HG03064 (cell line): Measurements from ENCODE around the gene SLC6A20.
"Not testable (repeated sequence)": the region's sequence is repeated elsewhere in the genome, so short reads cannot be mapped to it uniquely, and the experiment has no call there.

Experiments
- ATAC-seq: cut with Tn5 transposase; IDR thresholded peaks from one replicate; pipeline ENCODE4 v1.9.1; 2021; ENCODE audit warnings: low read depth; ENCODE audit not compliant: unreplicated experiment

SLC6A20 gene

GRCh38 chr3:45762647-45763302 lies 33.6 kb downstream of the SLC6A20 start:
- no peak for ATAC-seq

- ATAC-seq = no peak
Measured at GRCh38 chr3:45761831-45762230, 34.5 kb downstream of the SLC6A20 start.

- ATAC-seq = no peak
Measured at GRCh38 chr3:45760878-45761711, 35.2 kb downstream of the SLC6A20 start.

GRCh38 chr3:45759851-45760250 lies 36.5 kb downstream of the SLC6A20 start:
- ATAC-seq = no peak

- no peak for ATAC-seq
Measured at GRCh38 chr3:45758871-45759270, 37.5 kb downstream of the SLC6A20 start.

GRCh38 chr3:45757141-45757540 lies 39.2 kb downstream of the SLC6A20 start:
- ATAC-seq = not testable (repeated sequence)

- no peak for ATAC-seq
Measured at GRCh38 chr3:45756055-45756454, 40.3 kb downstream of the SLC6A20 start.

- no peak for ATAC-seq
Measured at GRCh38 chr3:45754461-45754860, 41.9 kb downstream of the SLC6A20 start.

- no peak for ATAC-seq
Measured at GRCh38 chr3:45753095-45753494, 43.2 kb downstream of the SLC6A20 start.

- no peak for ATAC-seq
Measured at GRCh38 chr3:45751537-45752242, 44.6 kb downstream of the SLC6A20 start.

GRCh38 chr3:45749880-45750279 lies 46.5 kb downstream of the SLC6A20 start:
- ATAC-seq = no peak

GRCh38 chr3:45749036-45749600 lies 47.2 kb downstream of the SLC6A20 start:
- ATAC-seq = not testable (repeated sequence)

GRCh38 chr3:45748068-45748467 lies 48.3 kb downstream of the SLC6A20 start:
- no peak for ATAC-seq

GRCh38 chr3:45746777-45747622 lies 49.3 kb downstream of the SLC6A20 start:
- ATAC-seq = no peak

GRCh38 chr3:45746165-45746776 lies 50.1 kb downstream of the SLC6A20 start:
- ATAC-seq = no peak

GRCh38 chr3:45742461-45743089 lies 53.8 kb downstream of the SLC6A20 start:
- ATAC-seq = no peak

- no peak for ATAC-seq
Measured at GRCh38 chr3:45741742-45742460, 54.4 kb downstream of the SLC6A20 start.

- no peak for ATAC-seq
Measured at GRCh38 chr3:45741247-45741646, 55.1 kb downstream of the SLC6A20 start.

GRCh38 chr3:45739991-45740390 lies 56.3 kb downstream of the SLC6A20 start:
- no peak for ATAC-seq
